Psoas muscle (tissue), 8 donors: Measurements from ENCODE around the gene STPG2. TPM values are rescaled to one million over a fixed set of nuclear protein-coding genes. Genes with fewer than 3 reads are reported as not detected.

ENCODE experiments used
- ATAC-seq, 4 donors: fragments of 200-7000 bp; cut with Tn5 transposase; one replicate each; pipeline ENCODE4 v1.9.1; 2020; ENCODE audit warnings: moderate library complexity in 3 of 4, mild to moderate bottlenecking in 2 of 4
- DNase-seq, 2 donors: peaks; one replicate each; pipeline ENCODE4 v3.0.0-alpha.2; 2020
- H3K27ac ChIP-seq: fragments of 200-600 bp; one replicate; pipeline ENCODE4 v1.8.0; 2022
- H3K27me3 ChIP-seq, 3 donors: fragments of 200-600 bp in 1 of 3; one replicate each; pipeline versions ENCODE4 v1.6.1 to v1.8.0; 2013 to 2022; ENCODE audit warnings: low read length in 2 of 3, mild to moderate bottlenecking in 2 of 3, moderate library complexity in 1 of 3; ENCODE audit not compliant: insufficient read depth in 3 of 3
- H3K36me3 ChIP-seq, 2 donors: fragments of 200-600 bp in 1 of 2; one replicate each; pipeline versions ENCODE4 v1.6.1 to v1.8.0; 2013 to 2022; ENCODE audit warnings: low read depth in 1 of 2, mild to moderate bottlenecking in 1 of 2, moderate library complexity in 1 of 2; ENCODE audit not compliant: insufficient read depth in 1 of 2
- H3K4me1 ChIP-seq: fragments of 200-600 bp; one replicate; pipeline ENCODE4 v1.8.0; 2022
- H3K4me3 ChIP-seq: fragments of 200-600 bp; one replicate; pipeline ENCODE4 v1.8.0; 2022; ENCODE audit warnings: mild to moderate bottlenecking
- H3K9me3 ChIP-seq: fragments of 200-600 bp; one replicate; pipeline ENCODE4 v1.8.0; 2022
- CTCF ChIP-seq: fragments of 200-600 bp; IDR thresholded peaks from one replicate; pipeline ENCODE4 v1.8.0; 2022; ENCODE audit warnings: antibody characterized with exemption
- WGBS, 3 donors: extraction: QIAGEN DNeasy Blood & Tissue Kit; methylation state at CpG; one replicate each; pipeline versions ENCODE4 v1.1.6 to v1.1.7; 2013; 5-methylcytosine and 5-hydroxymethylcytosine counted together
- intact Hi-C, 2 donors: fragments of 100-400 bp; cut with DNase I; formaldehyde crosslinking; loops; one replicate each; pipeline versions ENCODE4 v1.11.0 to v1.14.2; 2022
- polyA plus RNA-seq, 3 donors: library from polyadenylated mRNA; stranded (reverse); fragments of 200-250 nt; gene quantifications; one replicate each; pipeline ENCODE4 v1.2.3, GENCODE V29; 2013
- total RNA-seq, 4 donors: library from RNA; stranded (reverse); fragmentation: NEBNext Ultra II Directional in 2 of 4; extraction: Animal tissue kit (Norgen Biotek cat#: 25700) in 2 of 4; gene quantifications; one replicate each; pipeline versions ENCODE4 v1.2.1 to v1.2.4, GENCODE V29; 2021 to 2023
- donor health status: healthy with polysubstance abuse.
- donor health status: DM: no; HTN: no; CAD: no; lungs with moderate emphysema.
- donor health status: Bipolar disorder and iron deficiency.
- donor health status: healthy.
- donor health status: DM: yes; HTN: yes; CAD: no.
- donor health status: DM: no; HTN: no; CAD: no.
- donor health status: DM: no; HTN: no; CAD: no.
- donor health status: DM: yes; HTN: yes; CAD: no.

The STPG2 gene
- total and polyA plus RNA-seq, 7 donors = 0.01 to 0.21 TPM; not detected in 5

DNA sequence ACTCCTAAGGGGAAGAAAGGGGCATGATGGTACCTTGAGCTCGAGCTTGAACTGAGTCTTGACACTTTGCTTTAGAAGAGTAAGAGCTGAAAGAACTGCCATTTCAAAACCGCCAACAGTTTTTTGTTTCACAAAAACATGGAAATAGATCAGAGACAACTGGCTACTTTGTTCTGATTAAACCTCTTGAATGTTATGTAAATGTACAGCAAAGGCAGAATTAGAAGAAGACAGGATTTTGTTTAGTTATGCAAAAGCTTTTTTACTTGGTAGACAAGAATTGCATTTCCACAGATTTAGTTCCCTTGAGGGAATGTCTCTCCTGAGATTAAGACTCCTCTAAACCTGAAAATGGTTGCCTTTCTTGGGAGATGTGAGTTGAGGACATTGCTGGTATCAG is 33.3 kb upstream of the STPG2 start:
- Histone ChIP-seq H3K36me3 (no peaks in the 10 kb centered on the region), H3K4me1 (no peaks in the 10 kb centered on the region), H3K27me3 (no peaks in the 10 kb centered on the region), H3K27ac (no peak overlapping the region), H3K9me3 (no peaks in the 10 kb centered on the region), H3K4me3 (no peak overlapping the region)
- 65 to 79% (median 69%) methylated on average over 2 of the region's 2 CpGs for WGBS, 3 donors
- intact Hi-C loops = no loop called here
- DNase-seq (no peak), ATAC-seq (no peak)
- TF ChIP-seq CTCF = no peak

DNA sequence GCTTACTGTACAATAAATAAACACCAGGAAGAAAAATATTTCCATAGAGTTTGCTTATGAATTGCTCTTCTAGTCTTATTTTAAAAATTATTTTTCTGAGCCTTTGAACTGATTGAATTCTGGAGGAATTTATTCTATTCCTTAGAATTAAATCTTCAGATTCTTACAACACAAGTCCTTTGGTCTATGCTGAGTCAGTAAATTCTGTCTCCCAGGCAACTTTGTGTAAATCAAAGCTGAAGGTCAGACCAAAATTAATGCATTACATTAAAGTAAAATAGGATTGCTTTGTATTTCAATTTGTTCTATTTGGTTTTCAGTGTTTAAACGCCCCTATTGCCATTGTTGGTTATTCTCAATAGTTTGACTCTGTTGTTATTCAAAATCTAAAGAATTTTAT is 26.8 kb upstream of the STPG2 start:
- H3K27ac ChIP-seq = no peak overlapping the region
- ATAC-seq (no peak), DNase-seq (no peak)
- TF ChIP-seq CTCF = no peak
- intact Hi-C loops = no loop called here
- no peaks in the 10 kb centered on the region for H3K9me3 ChIP-seq
- H3K4me3 ChIP-seq = no peak overlapping the region
- no peaks in the 10 kb centered on the region for H3K27me3 ChIP-seq
- peaks cover 5% of the 10 kb centered on the region for H3K4me1 ChIP-seq
- H3K36me3 ChIP-seq = no peaks in the 10 kb centered on the region
- 67 to 79% (median 74%) methylated on average over 1 of the region's 1 CpG for WGBS, 3 donors

GRCh38 chr4:98166731-98167041 is 23.4 kb upstream of the STPG2 start:
- WGBS, 3 donors = 83 to 95% (median 90%) methylated on average over 2 of the region's 2 CpGs
- intact Hi-C loops = no loop called here

DNA sequence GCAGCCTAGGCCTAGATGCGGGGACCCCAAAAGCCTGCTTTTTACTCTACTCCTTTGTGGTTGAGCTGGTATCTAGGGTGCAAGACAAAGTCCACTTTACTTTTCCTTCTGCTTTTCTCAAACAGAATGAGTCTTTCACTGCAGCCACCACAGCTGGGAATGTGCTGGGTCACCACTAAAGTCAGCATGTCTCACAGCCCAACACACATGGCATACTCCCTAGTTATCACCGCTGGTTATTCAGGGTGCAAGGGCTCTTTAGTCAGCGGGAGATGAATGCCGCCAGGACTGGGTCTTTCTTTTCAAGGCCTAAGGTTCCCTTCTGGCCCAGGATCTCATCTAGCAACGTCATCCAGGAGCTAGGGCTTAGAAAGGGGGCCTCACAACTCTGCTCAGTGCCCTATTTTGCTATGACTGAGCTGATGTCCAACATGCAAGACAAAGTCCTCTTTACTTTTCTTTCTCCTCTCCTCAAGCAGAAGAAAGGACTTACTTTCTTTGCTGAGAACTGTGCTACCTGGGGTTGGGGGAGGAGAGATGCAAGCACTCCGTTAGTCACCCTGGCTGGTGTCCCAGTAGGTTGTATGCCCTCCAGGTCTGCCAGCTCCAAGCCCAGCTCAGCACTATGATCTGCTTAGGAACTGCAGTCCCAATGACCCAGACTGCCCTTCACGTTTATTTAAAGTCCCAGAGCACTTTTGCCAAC is 22.9 kb upstream of the STPG2 start:
- DNase-seq = peak; percentile 30 to 72
- no peak overlapping the region for H3K27ac ChIP-seq
- H3K4me1 ChIP-seq = peaks cover 5% of the 10 kb centered on the region
- ATAC-seq = peak; percentile 95 to 100 (median 98)
- no peaks in the 10 kb centered on the region for H3K9me3 ChIP-seq
- intact Hi-C loops = no loop called here
- no peak overlapping the region for H3K4me3 ChIP-seq
- TF ChIP-seq CTCF = no peak
- H3K27me3 ChIP-seq = no peaks in the 10 kb centered on the region
- no peaks in the 10 kb centered on the region for H3K36me3 ChIP-seq
- WGBS, 3 donors = 62 to 68% (median 64%) methylated on average over 7 of the region's 7 CpGs

More at GRCh38 chr4:98166731-98167041, 23.4 kb upstream of the STPG2 start:
- H3K9me3 ChIP-seq = no peaks in the 10 kb centered on the region
- no peak overlapping the region for H3K27ac ChIP-seq
- ATAC-seq = no peak
- DNase-seq = no peak
- H3K4me1 ChIP-seq = peaks cover 5% of the 10 kb centered on the region
- H3K27me3 ChIP-seq = no peaks in the 10 kb centered on the region
- TF ChIP-seq CTCF = no peak
- H3K36me3 ChIP-seq = no peaks in the 10 kb centered on the region
- no peak overlapping the region for H3K4me3 ChIP-seq

GRCh38 chr4:98162696-98163095 is 19.4 kb upstream of the STPG2 start:
- H3K9me3 ChIP-seq = no peaks in the 10 kb centered on the region
- intact Hi-C loops = no loop called here
- no peak overlapping the region for H3K4me3 ChIP-seq
- ATAC-seq (no peak), DNase-seq (no peak)
- no peaks in the 10 kb centered on the region for H3K36me3 ChIP-seq
- no peaks in the 10 kb centered on the region for H3K27me3 ChIP-seq
- TF ChIP-seq CTCF = no peak
- no peak overlapping the region for H3K27ac ChIP-seq
- peaks cover 5% of the 10 kb centered on the region for H3K4me1 ChIP-seq
- 94 to 100% (median 97%) methylated on average over 3 of the region's 3 CpGs for WGBS, 3 donors
